Effector CD8-positive, alpha-beta T cell (primary cell): ENCODE measurements around the gene ADAMTS17.

ENCODE experiments used
- DNase-seq: peaks from one replicate; lab custom pipeline; 2025; lab: John Stamatoyannopoulos, UW
- total RNA-seq, 4 experiments: gene quantifications; one replicate each; lab custom pipeline; 2026; lab: John Stamatoyannopoulos, UW

ADAMTS17 gene
- 2.2 to 4.2 (median 3.1) reads per million in 4 experiments for total RNA-seq

- peak; percentile 91 for DNase-seq
These were observed at the start of gene ADAMTS17 for GRCh38 chr15:100341750-100342560. Gene ADAMTS17, minus strand, starts transcription at chr15:100341975. Its CDS starts 76 bp downstream, at chr15:100341899.

- DNase-seq = no peak
These were observed 43.7 kb upstream of the ADAMTS17 start for GRCh38 chr15:100385300-100386050.

- no peak for DNase-seq
These were observed 42.3 kb upstream of the ADAMTS17 start for GRCh38 chr15:100384108-100384410.

GRCh38 chr15:100383302-100384107 lies 41.7 kb upstream of the ADAMTS17 start:
- no peak for DNase-seq

GRCh38 chr15:100373942-100374341 lies 32.2 kb upstream of the ADAMTS17 start:
- no peak for DNase-seq

GRCh38 chr15:100373120-100373896 lies 31.5 kb upstream of the ADAMTS17 start:
- DNase-seq = no peak

- no peak for DNase-seq
These were observed 31.0 kb upstream of the ADAMTS17 start for GRCh38 chr15:100372739-100373119.

GRCh38 chr15:100355342-100355741 lies 13.6 kb upstream of the ADAMTS17 start:
- DNase-seq = no peak

- DNase-seq = no peak
These were observed 11.7 kb upstream of the ADAMTS17 start for GRCh38 chr15:100353449-100353848.

- no peak for DNase-seq
These were observed 8.9 kb upstream of the ADAMTS17 start for GRCh38 chr15:100350434-100351226.

GRCh38 chr15:100349696-100350433 lies 8.1 kb upstream of the ADAMTS17 start:
- DNase-seq = peak; percentile 79

- DNase-seq = no peak
These were observed 7.5 kb upstream of the ADAMTS17 start for GRCh38 chr15:100349321-100349695.

- DNase-seq = no peak
These were observed 6.8 kb upstream of the ADAMTS17 start for GRCh38 chr15:100348578-100348977.

GRCh38 chr15:100346866-100347512 lies 5.2 kb upstream of the ADAMTS17 start:
- DNase-seq = no peak

GRCh38 chr15:100345438-100345837 lies 3.7 kb upstream of the ADAMTS17 start:
- DNase-seq = no peak

- DNase-seq = no peak
These were observed 1.5 kb upstream of the ADAMTS17 start for GRCh38 chr15:100343251-100343650.

GRCh38 chr15:100341239-100341749 lies 481 bp downstream of the ADAMTS17 start:
- DNase-seq = no peak

- no peak for DNase-seq
These were observed 995 bp downstream of the ADAMTS17 start for GRCh38 chr15:100340721-100341238.

GRCh38 chr15:100339999-100340398 lies 1.8 kb downstream of the ADAMTS17 start:
- no peak for DNase-seq
